GM23338 (cell line): Measurements from ENCODE around the gene PRKAR1B. TPM values are rescaled to one million over a fixed set of nuclear protein-coding genes. Genes with fewer than 3 reads are reported as not detected.

Experiments
- ATAC-seq: fragments of 200-7000 bp; cut with Tn5 transposase; 3 replicates; pipeline ENCODE4 v1.9.1; 2020
- DNase-seq: peaks from one replicate; pipeline ENCODE4 v3.0.0-alpha.2; 2015; ENCODE audit warnings: low spot score
- H2AFZ ChIP-seq: fragments of 200-600 bp; sonication (generic); 2 replicates; pipeline ENCODE4 v1.8.0; 2016; ENCODE audit warnings: antibody characterized with exemption, mild to moderate bottlenecking, moderate library complexity
- H3F3A ChIP-seq: fragments of 200-600 bp; sonication (generic); replicated peaks from 2 replicates; pipeline ENCODE4 v1.8.0; 2017; ENCODE audit warnings: antibody characterized with exemption, mixed run types, low read depth
- H3K27ac ChIP-seq: fragments of 200-600 bp; sonication (generic); 2 replicates; pipeline ENCODE4 v1.6.1; 2016; ENCODE audit warnings: low read depth
- H3K27me3 ChIP-seq: fragments of 200-600 bp; sonication (generic); 2 replicates; pipeline ENCODE4 v1.8.0; 2016; ENCODE audit warnings: mild to moderate bottlenecking, mixed run types, moderate library complexity; ENCODE audit not compliant: insufficient read depth
- H3K36me3 ChIP-seq: fragments of 200-600 bp; sonication (generic); 2 replicates; pipeline ENCODE4 v1.8.0; 2016; ENCODE audit warnings: mild to moderate bottlenecking; ENCODE audit not compliant: insufficient read depth
- H3K4me1 ChIP-seq: fragments of 200-600 bp; sonication (generic); 2 replicates; pipeline ENCODE4 v1.8.0; 2016; ENCODE audit warnings: mild to moderate bottlenecking, moderate library complexity; ENCODE audit not compliant: insufficient read depth
- H3K4me2 ChIP-seq: fragments of 200-600 bp; sonication (generic); 2 replicates; pipeline ENCODE4 v1.7.1; 2017; ENCODE audit warnings: mixed run types
- H3K4me3 ChIP-seq: fragments of 200-600 bp; sonication (generic); 2 replicates; pipeline ENCODE4 v1.6.1; 2016; ENCODE audit warnings: mixed run types
- H3K79me2 ChIP-seq: fragments of 200-600 bp; sonication (generic); replicated peaks from 2 replicates; pipeline ENCODE4 v1.8.0; 2017; ENCODE audit warnings: mild to moderate bottlenecking; ENCODE audit not compliant: insufficient read depth
- H3K9me2 ChIP-seq: fragments of 200-600 bp; sonication (generic); 2 replicates; pipeline ENCODE4 v1.8.0; 2017; ENCODE audit not compliant: insufficient read depth
- H4K20me1 ChIP-seq: fragments of 200-600 bp; sonication (generic); replicated peaks from 2 replicates; pipeline ENCODE4 v1.8.0; 2017; ENCODE audit warnings: mild to moderate bottlenecking; ENCODE audit not compliant: insufficient read depth
- H3K27ac Mint-ChIP-seq: 2 replicates; pipeline ENCODE4 v1.8.0; 2020; ENCODE audit warnings: inconsistent platforms, mild to moderate bottlenecking, moderate library complexity, mixed read lengths
- H3K27me3 Mint-ChIP-seq: 3 replicates; pipeline ENCODE4 v1.8.0; 2022; ENCODE audit warnings: low read depth, mild to moderate bottlenecking, moderate library complexity, mixed read lengths, inconsistent platforms; ENCODE audit not compliant: insufficient read depth, poor library complexity
- H3K36me3 Mint-ChIP-seq: 3 replicates; pipeline ENCODE4 v1.8.0; 2021; ENCODE audit warnings: low read depth, mild to moderate bottlenecking, inconsistent platforms, moderate library complexity, mixed read lengths
- H3K4me1 Mint-ChIP-seq: 3 replicates; pipeline ENCODE4 v1.8.0; 2020; ENCODE audit warnings: mild to moderate bottlenecking, inconsistent platforms, mixed read lengths
- H3K4me3 Mint-ChIP-seq: 3 replicates; pipeline ENCODE4 v1.8.0; 2021; ENCODE audit warnings: moderate library complexity, mild to moderate bottlenecking, inconsistent platforms, mixed read lengths
- H3K9me3 Mint-ChIP-seq: 3 replicates; pipeline ENCODE4 v1.8.0; 2020; ENCODE audit warnings: moderate library complexity, mild to moderate bottlenecking, inconsistent platforms, mixed read lengths
- CREB1 ChIP-seq: fragments of 250-450 bp; sonication (Bioruptor Pico); IDR thresholded peaks from 2 replicates; pipeline ENCODE4 v1.5.0; 2020; ENCODE audit warnings: low read depth, mild to moderate bottlenecking, moderate library complexity
- CTCF ChIP-seq, 2 experiments: fragments of 200-600 bp in 1 of 2; sonication (generic) in 1 of 2; conservative IDR thresholded peaks; 2 replicates each; pipeline versions ENCODE4 v1.5.1 to v1.6.1; 2016 to 2017; ENCODE audit warnings: antibody characterized with exemption in 2 of 2, low read depth in 2 of 2, mild to moderate bottlenecking in 2 of 2, moderate library complexity in 1 of 2
- EZH2 ChIP-seq: fragments of 200-600 bp; sonication (generic); IDR thresholded peaks from one replicate; pipeline ENCODE4 v1.8.0; 2017; ENCODE audit warnings: antibody characterized with exemption, mild to moderate bottlenecking, low read depth; ENCODE audit not compliant: unreplicated experiment
- EZH2phosphoT487 ChIP-seq: fragments of 200-600 bp; sonication (generic); IDR thresholded peaks from one replicate; pipeline ENCODE4 v1.8.1; 2018; ENCODE audit warnings: antibody characterized with exemption; ENCODE audit not compliant: unreplicated experiment
- JUNB ChIP-seq: IDR thresholded peaks from one replicate; pipeline ENCODE4 v1.6.1; 2016; ENCODE audit warnings: antibody characterized with exemption; ENCODE audit not compliant: unreplicated experiment
- NANOG ChIP-seq: IDR thresholded peaks from 2 replicates; pipeline ENCODE4 v1.6.1; 2016; ENCODE audit warnings: antibody characterized with exemption, borderline replicate concordance
- POLR2AphosphoS5 ChIP-seq: IDR thresholded peaks from 2 replicates; pipeline ENCODE4 v1.6.1; 2016; ENCODE audit warnings: antibody characterized with exemption, low read depth
- REST ChIP-seq: IDR thresholded peaks from one replicate; pipeline ENCODE4 v1.6.1; 2018; ENCODE audit warnings: antibody characterized with exemption; ENCODE audit not compliant: unreplicated experiment
- STAT1 ChIP-seq: IDR thresholded peaks from one replicate; pipeline ENCODE4 v1.6.1; 2016; ENCODE audit warnings: antibody characterized with exemption; ENCODE audit not compliant: unreplicated experiment
- ZNF114 ChIP-seq: fragments of 250-450 bp; sonication (Bioruptor Pico); IDR thresholded peaks from 2 replicates; pipeline ENCODE4 v1.5.0; 2020; ENCODE audit warnings: mild to moderate bottlenecking, moderate library complexity
- ZNF331 ChIP-seq: fragments of 250-450 bp; sonication (Bioruptor Pico); IDR thresholded peaks from 2 replicates; pipeline ENCODE4 v1.5.0; 2020; ENCODE audit warnings: low read depth, mild to moderate bottlenecking, moderate library complexity
- ZNF462 ChIP-seq: fragments of 250-450 bp; sonication (Bioruptor Pico); IDR thresholded peaks from 2 replicates; pipeline ENCODE4 v1.5.0; 2020; ENCODE audit warnings: mild to moderate bottlenecking, moderate library complexity
- polyA plus RNA-seq: library from polyadenylated mRNA; unstranded; fragments of >200 nt; fragmentation: Nextera tagmentation; extraction: Ambion mirVana; gene quantifications from 2 replicates; pipeline ENCODE4 v1.2.1, GENCODE V29; 2016
- total RNA-seq: library from RNA; depleted of rRNA; stranded (reverse); fragments of >200 nt; shearing (Covaris generic); gene quantifications from 2 replicates; pipeline ENCODE4 v1.2.3, GENCODE V29; 2014
- TF ChIP-seq, protein P1 (sequence below): IDR thresholded peaks from 2 replicates; pipeline ENCODE4 v1.6.1; 2016; ENCODE audit warnings: antibody characterized with exemption

Gene PRKAR1B
- total and polyA plus RNA-seq, 2 experiments from 2014 or later, result 35.7 to 36.7 TPM

GRCh38 chr7:770336-770735 is 43.3 kb upstream of the PRKAR1B start:
- DNase-seq (no peak), ATAC-seq (no peak)
- Mint-ChIP-seq H3K9me3 (no peaks in the 10 kb centered on the region; the same call in 2 of the 3 replicates), H3K36me3 (peaks cover 37% of the 10 kb centered on the region), H3K4me3 (no peak overlapping the region), H3K27ac (no peak overlapping the region), H3K27me3 (peaks cover 8% of the 10 kb centered on the region), H3K4me1 (no peaks in the 10 kb centered on the region; the same call in 1 of the 3 replicates)
- H3K4me1 ChIP-seq, result no peaks in the 10 kb centered on the region
- no peak overlapping the region for H2AFZ ChIP-seq
- H3F3A ChIP-seq, result peaks cover 8% of the 10 kb centered on the region; the same call in 1 of the 2 replicates
- H3K9me2 ChIP-seq, result no peaks in the 10 kb centered on the region
- TF ChIP-seq, protein P1, sequence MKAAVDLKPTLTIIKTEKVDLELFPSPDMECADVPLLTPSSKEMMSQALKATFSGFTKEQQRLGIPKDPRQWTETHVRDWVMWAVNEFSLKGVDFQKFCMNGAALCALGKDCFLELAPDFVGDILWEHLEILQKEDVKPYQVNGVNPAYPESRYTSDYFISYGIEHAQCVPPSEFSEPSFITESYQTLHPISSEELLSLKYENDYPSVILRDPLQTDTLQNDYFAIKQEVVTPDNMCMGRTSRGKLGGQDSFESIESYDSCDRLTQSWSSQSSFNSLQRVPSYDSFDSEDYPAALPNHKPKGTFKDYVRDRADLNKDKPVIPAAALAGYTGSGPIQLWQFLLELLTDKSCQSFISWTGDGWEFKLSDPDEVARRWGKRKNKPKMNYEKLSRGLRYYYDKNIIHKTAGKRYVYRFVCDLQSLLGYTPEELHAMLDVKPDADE, result no peak
- TF ChIP-seq ZNF114 (CRISPR knock-in tag) (no peak), STAT1 (no peak), JUNB (no peak), EZH2 (no peak), CTCF (conservative IDR thresholded peaks at IDR 0.05; ENCODE audit: low read depth in 2 of 2) (no peak), ZNF331 (CRISPR knock-in tag) (no peak), REST (no peak), ZNF462 (CRISPR knock-in tag) (no peak), NANOG (no peak), POLR2AphosphoS5 (no peak), EZH2phosphoT487 (no peak), CREB1 (CRISPR knock-in tag) (no peak)
- no peak overlapping the region for H3K4me2 ChIP-seq
- 0 out of 2 replicates have a peak, but pooled peaks cover 4% of the 10 kb centered on the region for H3K79me2 ChIP-seq
- H4K20me1 ChIP-seq, result peaks cover 15% of the 10 kb centered on the region; the same call in 1 of the 2 replicates
- peaks cover 4% of the 10 kb centered on the region; the same call in 1 of the 2 replicates for H3K36me3 ChIP-seq
- H3K27me3 ChIP-seq, result no peaks in the 10 kb centered on the region
- no peak overlapping the region for H3K4me3 ChIP-seq
- no peak overlapping the region for H3K27ac ChIP-seq
